Endothelial cell of umbilical vein (primary cell): ENCODE data around the gene CRK. TPM values are rescaled to one million over a fixed set of nuclear protein-coding genes. Genes with fewer than 3 reads are reported as not detected.
A peak's percentile ranks its signal among the peaks of the same experiment; 100 is the strongest.

Experiments
- BruUV-seq: library from RNA; stranded (reverse); fragments of 400-500 nt; replicated peaks from 2 replicates; lab custom pipeline; 2021; lab: Mats Ljungman, UMichigan
- CTCF ChIA-PET: fragments of 300-600, 350-600 bp; sonication (Branson Sonifier 250); formaldehyde crosslinking; loops from one replicate; lab custom pipeline; 2021; ENCODE audit warnings: antibody characterized with exemption, inconsistent platforms; lab: Charles Lee
- POLR2A ChIA-PET: fragments of 300-600, 350-600 bp; sonication (Branson Sonifier 250); formaldehyde crosslinking; loops from one replicate; lab custom pipeline; 2021; ENCODE audit warnings: antibody characterized with exemption, inconsistent platforms; lab: Charles Lee
- DNase-seq: peaks from one replicate; pipeline ENCODE4 v3.0.0-alpha.2; 2011; ENCODE audit warnings: low read depth, low spot score
- FAIRE-seq: peaks from 2 replicates; lab custom pipeline; 2011; peaks lifted over from hg19 to GRCh38; lab: Jason Lieb, UNC
- H2AFZ ChIP-seq: 2 replicates; pipeline ENCODE4 v1.6.0; 2012; ENCODE audit warnings: low read depth, low read length, control low read depth, inconsistent platforms
- H3K27ac ChIP-seq: 2 replicates; pipeline ENCODE4 v1.5.1; 2011; ENCODE audit warnings: low read depth, mild to moderate bottlenecking, control low read depth, low read length, moderate library complexity; ENCODE audit not compliant: insufficient read depth
- H3K27me3 ChIP-seq, 2 experiments: 2 replicates each; pipeline versions ENCODE4 v1.6.0 to v1.6.1; 2011; ENCODE audit warnings: low read length in 2 of 2, mixed read lengths in 1 of 2; ENCODE audit not compliant: control insufficient read depth in 2 of 2, insufficient read depth in 2 of 2
- H3K36me3 ChIP-seq, 2 experiments: 2 replicates in 1 of 2; 3 replicates in 1 of 2; pipeline ENCODE4 v1.5.1; 2011; ENCODE audit warnings: low read length in 2 of 2, mild to moderate bottlenecking in 1 of 2, moderate library complexity in 1 of 2; ENCODE audit not compliant: control insufficient read depth in 2 of 2, insufficient read depth in 2 of 2; ENCODE audit errors: extremely low read depth in 1 of 2
- H3K4me1 ChIP-seq: 3 replicates; pipeline ENCODE4 v1.5.1; 2011; ENCODE audit warnings: mild to moderate bottlenecking, low read length; ENCODE audit not compliant: control insufficient read depth, insufficient read depth; ENCODE audit errors: extremely low read depth
- H3K4me2 ChIP-seq: 2 replicates; pipeline ENCODE4 v1.6.1; 2011; ENCODE audit warnings: low read length, control low read depth, mixed read lengths; ENCODE audit not compliant: insufficient read depth
- H3K4me3 ChIP-seq, 3 experiments: fragments of 200-600 bp in 1 of 3; sonication (generic), shearing (Covaris generic) in 1 of 3; replicated peaks in 1 of 3; 2 replicates each; pipeline ENCODE4 v1.5.1; 2011 to 2016; ENCODE audit warnings: control low read depth in 3 of 3, low read length in 3 of 3, mild to moderate bottlenecking in 2 of 3, inconsistent platforms in 1 of 3, low read depth in 1 of 3, moderate library complexity in 1 of 3; ENCODE audit not compliant: insufficient read depth in 1 of 3
- H3K79me2 ChIP-seq: 2 replicates; pipeline ENCODE4 v1.6.0; 2012; ENCODE audit warnings: low read length, inconsistent platforms; ENCODE audit not compliant: control insufficient read depth, insufficient read depth
- H3K9ac ChIP-seq: replicated peaks from 2 replicates; pipeline ENCODE3; 2011; ENCODE audit warnings: low read length, control low read depth; ENCODE audit not compliant: insufficient read depth; ENCODE audit errors: extremely low read depth
- H3K9me1 ChIP-seq: replicated peaks from 3 replicates; pipeline ENCODE4 v1.6.0; 2011; ENCODE audit warnings: mild to moderate bottlenecking, low read length; ENCODE audit not compliant: control insufficient read depth, insufficient read depth; ENCODE audit errors: extremely low read depth
- H3K9me3 ChIP-seq: replicated peaks from 2 replicates; pipeline ENCODE4 v1.5.1; 2012; ENCODE audit warnings: low read length, inconsistent platforms; ENCODE audit not compliant: control insufficient read depth, insufficient read depth
- H4K20me1 ChIP-seq: replicated peaks from 2 replicates; pipeline ENCODE3; 2011; ENCODE audit warnings: mild to moderate bottlenecking, low read length; ENCODE audit not compliant: control insufficient read depth, insufficient read depth; ENCODE audit errors: extremely low read depth
- CTCF ChIP-seq, 2 donors: IDR thresholded peaks; 1 replicate in 1 of 2; 2 replicates in 1 of 2; pipeline ENCODE4 v1.5.1; 2011; ENCODE audit warnings: low read length in 2 of 2, mild to moderate bottlenecking in 2 of 2, moderate library complexity in 2 of 2, control low read depth in 1 of 2, inconsistent platforms in 1 of 2, low read depth in 1 of 2; ENCODE audit not compliant: insufficient read depth in 1 of 2; ENCODE audit errors: extremely low read depth in 1 of 2
- EZH2 ChIP-seq: IDR thresholded peaks from 2 replicates; pipeline ENCODE4 v1.6.1; 2012; ENCODE audit warnings: borderline replicate concordance, low read depth, mild to moderate bottlenecking, moderate library complexity, low read length, inconsistent platforms; ENCODE audit not compliant: severe bottlenecking
- FOS ChIP-seq: IDR thresholded peaks from 2 replicates; pipeline ENCODE4 v1.6.1; 2011; ENCODE audit warnings: mild to moderate bottlenecking, low read length, moderate library complexity, borderline replicate concordance; ENCODE audit not compliant: insufficient read depth
- GATA2 ChIP-seq: IDR thresholded peaks from 2 replicates; pipeline ENCODE4 v1.7.0; 2011; ENCODE audit warnings: low read depth, mild to moderate bottlenecking, moderate library complexity, mixed read lengths, low read length; ENCODE audit not compliant: insufficient read length, insufficient read depth
- MAX ChIP-seq: IDR thresholded peaks from 2 replicates; pipeline ENCODE4 v1.6.1; 2011; ENCODE audit not compliant: insufficient read depth, insufficient read length
- POLR2A ChIP-seq: IDR thresholded peaks from 2 replicates; pipeline ENCODE4 v1.6.1; 2012; ENCODE audit warnings: low read depth, mild to moderate bottlenecking, control low read depth, low read length
- POLR2AphosphoS5 ChIP-seq: IDR thresholded peaks from 2 replicates; pipeline ENCODE4 v1.6.1; 2012; ENCODE audit warnings: low read depth, mild to moderate bottlenecking, control low read depth, low read length, moderate library complexity; ENCODE audit not compliant: insufficient read depth
- dilution Hi-C: fragments of 300-500 bp; cut with MboI; formaldehyde crosslinking; loops from one replicate; pipeline ENCODE4 v1.15.0; 2019; ENCODE audit warnings: low sequenced_read_pairs; ENCODE audit not compliant: extremely low pct_ligation_motif_present
- intact Hi-C: fragments of 100-400 bp; cut with micrococcal nuclease; formaldehyde crosslinking; loops from one replicate; pipeline ENCODE4 v1.10.0; 2022
- polyA plus RNA-seq, 4 experiments: library from polyadenylated mRNA; depleted of rRNA in 3 of 4; stranded (reverse) in 3 of 4; unstranded in 1 of 4; fragments of >200 nt; gene quantifications; 2 replicates each; pipeline versions ENCODE4 v1.2.1 to v1.2.3, GENCODE V29; 2011 to 2012; ENCODE audit warnings: missing spikeins in 1 of 4
- total RNA-seq: library from RNA; stranded (reverse); gene quantifications from 2 replicates; pipeline ENCODE4 v1.2.3, GENCODE V29; 2021

The CRK gene
- total and polyA plus RNA-seq, 2 donors (not counting 3 experiments of a cell fraction or from before 2014, with no cell fraction given) = 52.8 to 67.2 TPM

GRCh38 chr17:1391577-1391976, 64.5 kb downstream of the CRK start:
- peaks cover 32% of the 10 kb centered on the region for H4K20me1 ChIP-seq
- intact Hi-C loops (no loop called here), dilution Hi-C loops (no loop called here)
- H3K9me1 ChIP-seq = no peaks in the 10 kb centered on the region
- H3K27ac ChIP-seq = no peak overlapping the region
- no peak overlapping the region for H2AFZ ChIP-seq
- no peak overlapping the region for H3K4me3 ChIP-seq
- H3K4me2 ChIP-seq = peak overlapping the region; percentile 35
- FAIRE-seq = no peak
- ChIA-PET POLR2A (interaction anchor here (1.5 kb wide), 1 partner anchor 14 kb away, joined by 6 read pairs; no protein-coding TSS in a partner anchor), CTCF (interaction anchor here (0.7 to 5.7 kb wide), 5 partner anchors 11 to 47 kb away, joined by 3 to 73 read pairs (median 6); no protein-coding TSS in a partner anchor)
- no peaks in the 10 kb centered on the region for H3K36me3 ChIP-seq
- no peak overlapping the region for H3K9ac ChIP-seq
- no peaks in the 10 kb centered on the region for H3K27me3 ChIP-seq
- peaks cover 14% of the 10 kb centered on the region for H3K4me1 ChIP-seq
- peaks cover 100% of the 10 kb centered on the region for H3K79me2 ChIP-seq
- no peak for DNase-seq
- TF ChIP-seq POLR2A (no peak), FOS (no peak), MAX (no peak), GATA2 (no peak), CTCF (IDR thresholded peaks at IDR 0.05; ENCODE audit: extremely low read depth in 1 of 2, insufficient read depth in 1 of 2, low read depth in 1 of 2, low read length in 2 of 2) (no peak), EZH2 (no peak), POLR2AphosphoS5 (no peak)
- no peaks in the 10 kb centered on the region for H3K9me3 ChIP-seq
- BruUV-seq = no TSS peak
